IMR-90 (cell line): ENCODE measurements around the gene PRSS2. TPM values are rescaled to one million over a fixed set of nuclear protein-coding genes. Genes with fewer than 3 reads are reported as not detected.
"Not testable (repeated sequence)": the region's sequence is repeated elsewhere in the genome, so short reads cannot be mapped to it uniquely, and the experiment has no call there.

Source experiments
- ATAC-seq: fragments of 200-7000 bp; cut with Tn5 transposase; 2 replicates; pipeline ENCODE4 v1.9.1; 2020; ENCODE audit warnings: low read depth, mild to moderate bottlenecking, moderate library complexity
- BruUV-seq: library from RNA; stranded (reverse); fragments of 400-500 nt; replicated peaks from 2 replicates; lab custom pipeline; 2021; lab: Mats Ljungman, UMichigan
- CTCF ChIA-PET: fragments of 300-600 bp; formaldehyde crosslinking; extraction: SDS; loops from one replicate; lab custom pipeline; 2021; ENCODE audit warnings: antibody characterized with exemption; lab: Yijun Ruan, JAX
- POLR2A ChIA-PET: fragments of 300-600 bp; sonication (Branson Sonifier 250); formaldehyde crosslinking; loops from one replicate; lab custom pipeline; 2022; ENCODE audit warnings: antibody characterized with exemption; ENCODE audit not compliant: unreplicated experiment; lab: Charles Lee
- DNase-seq: peaks from one replicate; pipeline ENCODE4 v3.0.0; 2013
- H2AFZ ChIP-seq: replicated peaks from 2 replicates; pipeline ENCODE3; 2013; ENCODE audit warnings: low read length, mild to moderate bottlenecking; ENCODE audit not compliant: poor library complexity
- H2AK5ac ChIP-seq: 2 replicates; pipeline ENCODE4 v1.6.1; 2013; ENCODE audit warnings: low read depth, low read length, inconsistent platforms
- H2AK9ac ChIP-seq: replicated peaks from 2 replicates; pipeline ENCODE3; 2013; ENCODE audit warnings: mild to moderate bottlenecking, low read depth, low read length, moderate library complexity; ENCODE audit not compliant: poor library complexity
- H2BK120ac ChIP-seq: 2 replicates; pipeline ENCODE4 v1.6.1; 2013; ENCODE audit warnings: low read depth, low read length, inconsistent platforms
- H2BK15ac ChIP-seq: 3 replicates; pipeline ENCODE4 v1.6.1; 2013; ENCODE audit warnings: low read depth, low read length, inconsistent platforms
- H2BK20ac ChIP-seq: 2 replicates; pipeline ENCODE4 v1.6.1; 2013; ENCODE audit warnings: low read depth, mild to moderate bottlenecking, inconsistent platforms, low read length, moderate library complexity
- H2BK5ac ChIP-seq: 2 replicates; pipeline ENCODE4 v1.6.1; 2013; ENCODE audit warnings: mild to moderate bottlenecking, low read depth, low read length, inconsistent platforms; ENCODE audit not compliant: poor library complexity, severe bottlenecking
- H3K14ac ChIP-seq: replicated peaks from 2 replicates; pipeline ENCODE4 v1.6.1; 2013; ENCODE audit warnings: low read depth, low read length, inconsistent platforms
- H3K18ac ChIP-seq: 2 replicates; pipeline ENCODE4 v1.6.1; 2013; ENCODE audit warnings: low read depth, low read length, control low read depth
- H3K23ac ChIP-seq: 2 replicates; pipeline ENCODE4 v1.6.1; 2013; ENCODE audit warnings: low read depth, low read length, inconsistent platforms
- H3K27ac ChIP-seq: 2 replicates; pipeline ENCODE4 v1.5.1; 2013; ENCODE audit warnings: mild to moderate bottlenecking, control low read depth, low read length; ENCODE audit not compliant: insufficient read depth
- H3K27me3 ChIP-seq: 2 replicates; pipeline ENCODE4 v1.6.1; 2013; ENCODE audit warnings: low read length; ENCODE audit not compliant: control insufficient read depth, insufficient read depth
- H3K36me3 ChIP-seq: 2 replicates; pipeline ENCODE4 v1.6.1; 2013; ENCODE audit warnings: low read length, mixed read lengths; ENCODE audit not compliant: control insufficient read depth, insufficient read depth
- H3K4ac ChIP-seq: 2 replicates; pipeline ENCODE4 v1.6.1; 2013; ENCODE audit warnings: low read depth, low read length, inconsistent platforms
- H3K4me1 ChIP-seq: 2 replicates; pipeline ENCODE4 v1.6.1; 2013; ENCODE audit warnings: low read length, mixed read lengths; ENCODE audit not compliant: control insufficient read depth, insufficient read depth
- H3K4me2 ChIP-seq: 2 replicates; pipeline ENCODE4 v1.6.1; 2013; ENCODE audit warnings: low read depth, mild to moderate bottlenecking, control low read depth, low read length, moderate library complexity
- H3K4me3 ChIP-seq: 2 replicates; pipeline ENCODE4 v1.5.1; 2013; ENCODE audit warnings: low read depth, mild to moderate bottlenecking, control low read depth, low read length, moderate library complexity; ENCODE audit not compliant: insufficient read depth
- H3K56ac ChIP-seq: 2 replicates; pipeline ENCODE4 v1.6.1; 2013; ENCODE audit warnings: low read length, inconsistent platforms; ENCODE audit not compliant: insufficient read depth; ENCODE audit errors: extremely low read depth
- H3K79me1 ChIP-seq, 2 experiments: 2 replicates each; pipeline ENCODE4 v1.6.1; 2013; ENCODE audit warnings: low read length in 2 of 2, inconsistent platforms in 1 of 2, low read depth in 1 of 2
- H3K9ac ChIP-seq: 2 replicates; pipeline ENCODE4 v1.6.1; 2013; ENCODE audit warnings: low read depth, low read length, control low read depth
- H3K9me1 ChIP-seq: 2 replicates; pipeline ENCODE4 v1.6.1; 2013; ENCODE audit warnings: low read length, inconsistent platforms; ENCODE audit not compliant: insufficient read depth
- H3K9me3 ChIP-seq: 2 replicates; pipeline ENCODE4 v1.6.1; 2013; ENCODE audit warnings: low read length; ENCODE audit not compliant: control insufficient read depth, insufficient read depth
- H4K20me1 ChIP-seq: 2 replicates; pipeline ENCODE4 v1.6.1; 2013; ENCODE audit warnings: low read length, inconsistent platforms; ENCODE audit not compliant: insufficient read depth
- H4K5ac ChIP-seq: 2 replicates; pipeline ENCODE4 v1.6.1; 2013; ENCODE audit warnings: mild to moderate bottlenecking, low read depth, low read length, control low read depth
- H4K8ac ChIP-seq, 2 experiments: 2 replicates each; pipeline ENCODE4 v1.6.1; 2013; ENCODE audit warnings: low read depth in 2 of 2, low read length in 2 of 2, control low read depth in 1 of 2, inconsistent platforms in 1 of 2
- H4K91ac ChIP-seq: 2 replicates; pipeline ENCODE4 v1.6.1; 2013; ENCODE audit warnings: low read depth, low read length, inconsistent platforms; ENCODE audit not compliant: insufficient read depth
- WGBS, 2 experiments: methylation state at CpG; one replicate each; pipeline versions ENCODE4 v1.1.5 to v1.1.7; 2013; ENCODE audit warnings: missing lambda C conversion rate in 2 of 2; ENCODE audit not compliant: insufficient read length in 1 of 2; ENCODE audit errors: extremely low coverage in 2 of 2; 5-methylcytosine and 5-hydroxymethylcytosine counted together
- dilution Hi-C: fragments of 300-500 bp; cut with HindIII; formaldehyde crosslinking; loops from one replicate; pipeline ENCODE4 v1.14.3; 2018; ENCODE audit warnings: low sequenced_read_pairs; ENCODE audit not compliant: unreplicated experiment
- in situ Hi-C: fragments of 300-500 bp; cut with MboI; formaldehyde crosslinking; loops from 3 replicates; pipeline ENCODE4 v1.14.3; 2019; ENCODE audit warnings: low sequenced_read_pairs, inconsistent platforms, mixed read lengths
- intact Hi-C: fragments of 100-400 bp; cut with micrococcal nuclease; formaldehyde crosslinking; loops from 2 replicates; pipeline ENCODE4 v1.10.0; 2022
- polyA plus RNA-seq, 3 experiments: library from polyadenylated mRNA; depleted of rRNA; stranded (reverse); fragments of >200 nt; gene quantifications; 2 replicates each; pipeline ENCODE4 v1.2.3, GENCODE V29; 2012; ENCODE audit warnings: low replicate concordance in 1 of 3
- total RNA-seq: library from RNA; depleted of rRNA; stranded (reverse); fragments of >200 nt; gene quantifications from 2 replicates; pipeline ENCODE4 v1.2.3, GENCODE V29; 2012

The PRSS2 gene
- total and polyA plus RNA-seq, 2 of the 4 experiments (the other 2 are of a cell fraction): not detected

- in situ Hi-C loops, H3K79me1 ChIP-seq, BruUV-seq, ATAC-seq, H3K4me2 ChIP-seq, H3K9me1 ChIP-seq, H3K4ac ChIP-seq, H3K27me3 ChIP-seq, H2BK20ac ChIP-seq, H3K9ac ChIP-seq, H3K18ac ChIP-seq, CTCF ChIA-PET, H4K91ac ChIP-seq, H3K4me3 ChIP-seq, H3K36me3 ChIP-seq, H3K56ac ChIP-seq, intact Hi-C loops, H4K8ac ChIP-seq, H2AFZ ChIP-seq, H3K14ac ChIP-seq, DNase-seq, H3K4me1 ChIP-seq, H4K20me1 ChIP-seq, H2AK5ac ChIP-seq, H3K23ac ChIP-seq, H2BK5ac ChIP-seq, H2BK120ac ChIP-seq, POLR2A ChIA-PET, H2BK15ac ChIP-seq, dilution Hi-C loops, H3K27ac ChIP-seq, H2AK9ac ChIP-seq, H4K5ac ChIP-seq, H3K9me3 ChIP-seq: not testable (repeated sequence)
- 73% methylated on average over 6 of the region's 14 CpGs; no CpG with 5 or more reads in 1 of the 2 experiments for WGBS, 2 experiments
Observed at GRCh38 chr7:142751526-142752175, 19.1 kb upstream of the PRSS2 start.
